HG03460 (cell line): ENCODE results near the gene CRACR2A.

Source experiments
- ATAC-seq: cut with Tn5 transposase; IDR thresholded peaks from one replicate; pipeline ENCODE4 v1.9.1; 2021; ENCODE audit not compliant: unreplicated experiment

CRACR2A gene, protein sequence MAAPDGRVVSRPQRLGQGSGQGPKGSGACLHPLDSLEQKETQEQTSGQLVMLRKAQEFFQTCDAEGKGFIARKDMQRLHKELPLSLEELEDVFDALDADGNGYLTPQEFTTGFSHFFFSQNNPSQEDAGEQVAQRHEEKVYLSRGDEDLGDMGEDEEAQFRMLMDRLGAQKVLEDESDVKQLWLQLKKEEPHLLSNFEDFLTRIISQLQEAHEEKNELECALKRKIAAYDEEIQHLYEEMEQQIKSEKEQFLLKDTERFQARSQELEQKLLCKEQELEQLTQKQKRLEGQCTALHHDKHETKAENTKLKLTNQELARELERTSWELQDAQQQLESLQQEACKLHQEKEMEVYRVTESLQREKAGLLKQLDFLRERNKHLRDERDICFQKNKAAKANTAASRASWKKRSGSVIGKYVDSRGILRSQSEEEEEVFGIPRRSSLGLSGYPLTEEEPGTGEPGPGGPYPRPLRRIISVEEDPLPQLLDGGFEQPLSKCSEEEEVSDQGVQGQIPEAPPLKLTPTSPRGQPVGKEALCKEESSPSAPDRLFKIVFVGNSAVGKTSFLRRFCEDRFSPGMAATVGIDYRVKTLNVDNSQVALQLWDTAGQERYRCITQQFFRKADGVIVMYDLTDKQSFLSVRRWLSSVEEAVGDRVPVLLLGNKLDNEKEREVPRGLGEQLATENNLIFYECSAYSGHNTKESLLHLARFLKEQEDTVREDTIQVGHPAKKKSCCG

DNA sequence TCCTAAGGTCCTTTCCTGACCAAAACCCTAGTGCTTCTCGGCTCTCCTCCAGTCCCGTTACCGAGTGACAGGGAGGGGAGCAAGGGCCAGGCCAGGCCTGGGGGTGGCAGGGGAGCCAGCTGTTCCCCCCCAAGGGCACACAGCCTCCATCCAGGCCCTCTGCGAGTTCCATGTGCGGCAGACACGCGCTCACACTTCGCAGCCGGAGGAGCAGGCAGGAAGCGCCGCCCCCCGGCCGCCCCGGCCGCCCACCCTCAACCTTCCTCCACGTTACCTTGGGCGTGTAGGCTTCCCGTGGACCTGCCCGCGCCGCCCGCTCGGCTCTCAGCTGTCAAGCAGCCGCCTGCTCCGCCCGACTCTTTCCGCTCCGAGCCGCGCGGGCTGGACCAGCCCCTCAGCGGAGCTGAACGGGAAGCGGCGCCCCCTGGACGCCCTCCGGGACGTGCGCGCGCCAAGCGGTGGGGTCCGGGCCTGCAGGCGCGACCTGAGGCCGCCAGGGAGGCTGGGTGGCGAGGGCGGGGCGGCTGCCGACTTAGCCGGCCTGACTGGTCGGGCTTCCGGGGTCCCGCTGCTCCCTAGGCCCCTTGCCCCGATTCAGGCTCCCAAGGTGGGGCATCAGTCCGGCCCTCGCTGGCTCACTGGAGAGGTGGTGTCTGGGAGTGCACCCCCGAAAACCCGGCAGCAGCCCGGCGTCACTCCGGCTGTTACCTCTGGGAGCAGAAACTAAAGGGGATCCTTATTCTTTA is at the start of gene CRACR2A:
TSS of gene CRACR2A (minus strand) at position 369 of the 746 bp plus-strand sequence. CDS start 56,110 bp downstream, outside the sequence.
- peak; percentile 81 for ATAC-seq

DNA sequence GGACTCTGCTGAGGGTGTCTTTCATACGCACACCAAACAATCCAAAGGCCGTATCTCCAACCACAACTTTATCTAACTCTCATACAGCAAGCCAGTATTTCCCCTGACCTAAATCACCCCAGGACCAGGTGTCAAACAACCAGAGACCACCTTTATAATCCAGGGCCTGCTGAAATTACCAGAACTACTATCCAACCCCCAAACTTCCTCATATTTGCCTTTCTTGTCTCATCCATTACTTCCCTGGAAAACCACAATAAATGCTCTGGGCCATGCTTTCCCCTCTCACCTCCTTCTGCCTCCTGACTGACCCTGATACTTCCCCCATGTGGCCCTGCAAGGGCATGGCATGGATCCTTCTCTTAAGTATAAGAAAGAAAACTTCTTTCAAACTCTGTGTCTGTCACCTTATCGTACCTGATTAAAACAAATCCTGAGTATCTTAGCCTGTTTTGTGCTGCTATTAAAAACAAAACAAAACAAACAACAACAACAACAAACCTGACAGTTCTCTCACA is 44.7 kb upstream of the CRACR2A start:
- no peak for ATAC-seq

DNA sequence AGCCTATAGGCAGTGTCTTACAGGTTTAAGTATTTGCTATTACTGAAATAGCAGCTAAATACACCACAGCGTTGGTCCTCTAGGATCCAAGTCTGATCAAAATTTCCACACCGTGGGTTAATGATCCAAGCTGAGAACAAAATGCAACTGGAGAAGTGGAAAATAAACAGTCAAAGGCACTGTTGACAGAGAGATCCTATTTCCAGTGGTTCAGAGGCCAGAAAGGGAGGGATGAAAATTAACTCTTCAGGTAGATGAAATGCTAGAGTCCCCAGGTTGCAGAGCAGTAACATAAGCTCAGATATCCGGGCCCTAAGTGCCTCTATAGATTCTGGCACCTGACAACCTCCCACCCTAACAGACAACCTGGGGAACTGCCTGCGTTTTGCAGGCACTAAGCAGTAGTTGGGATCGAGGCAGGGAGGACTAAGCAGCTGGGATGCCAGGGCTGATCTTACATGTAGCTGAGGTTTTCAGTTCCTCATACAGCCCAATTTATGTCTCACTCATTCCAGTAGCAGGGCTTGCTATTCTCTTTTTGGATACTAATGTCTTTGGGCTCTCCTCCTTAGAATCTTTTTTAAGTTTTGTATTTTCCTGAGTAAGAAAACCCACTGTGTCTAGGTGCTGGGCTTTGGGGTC is 42.7 kb upstream of the CRACR2A start:
- ATAC-seq = no peak

DNA sequence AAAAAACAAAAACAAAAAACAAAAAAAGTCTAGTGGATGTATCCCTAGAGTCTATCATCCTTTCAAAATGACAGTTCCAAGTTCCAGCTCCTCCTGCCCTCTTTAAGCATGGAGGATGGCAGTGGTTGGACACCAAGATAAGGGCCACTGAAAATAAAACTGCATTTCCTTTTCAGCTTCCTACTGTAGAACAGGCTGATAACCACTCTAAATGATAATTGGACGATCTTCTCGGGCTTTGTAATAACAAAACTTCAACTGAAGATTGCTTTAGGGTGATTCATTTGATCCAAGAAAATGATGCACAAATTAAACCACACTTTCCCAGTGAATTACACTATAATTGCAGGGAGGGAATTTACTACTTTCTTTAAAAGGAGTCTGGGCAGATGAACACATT is 42.2 kb upstream of the CRACR2A start:
- no peak for ATAC-seq

DNA sequence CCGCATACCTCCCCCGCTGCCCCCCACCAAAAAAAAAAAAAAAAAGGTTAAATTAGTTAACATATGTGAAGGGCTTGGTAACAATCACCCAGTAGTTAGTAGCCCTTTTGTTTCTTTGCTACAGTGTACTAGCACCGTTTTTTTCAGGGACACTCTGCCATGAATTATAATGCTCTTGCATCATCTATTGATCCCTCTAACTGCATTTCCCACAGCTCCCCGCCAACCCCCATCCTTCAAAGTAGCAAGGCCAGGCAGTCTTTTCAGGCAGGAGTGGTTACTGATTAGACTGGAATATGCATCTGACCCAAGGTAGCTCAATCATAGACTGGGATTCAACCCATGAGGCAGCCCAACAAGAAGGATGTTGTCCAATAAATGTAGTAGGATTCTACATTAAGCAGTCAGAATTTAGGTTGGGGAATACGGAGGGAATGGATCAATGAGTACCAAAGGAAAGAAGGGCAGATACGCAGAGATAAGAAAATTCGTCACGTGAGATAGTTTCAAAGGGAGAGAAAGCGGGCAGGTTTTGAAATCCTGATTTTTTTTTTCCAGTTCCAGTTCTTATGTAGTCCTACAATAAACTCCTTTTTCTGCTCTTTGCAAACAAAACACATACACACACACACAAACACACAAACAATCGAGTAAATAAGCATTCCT is 39.8 kb upstream of the CRACR2A start:
- no peak for ATAC-seq

DNA sequence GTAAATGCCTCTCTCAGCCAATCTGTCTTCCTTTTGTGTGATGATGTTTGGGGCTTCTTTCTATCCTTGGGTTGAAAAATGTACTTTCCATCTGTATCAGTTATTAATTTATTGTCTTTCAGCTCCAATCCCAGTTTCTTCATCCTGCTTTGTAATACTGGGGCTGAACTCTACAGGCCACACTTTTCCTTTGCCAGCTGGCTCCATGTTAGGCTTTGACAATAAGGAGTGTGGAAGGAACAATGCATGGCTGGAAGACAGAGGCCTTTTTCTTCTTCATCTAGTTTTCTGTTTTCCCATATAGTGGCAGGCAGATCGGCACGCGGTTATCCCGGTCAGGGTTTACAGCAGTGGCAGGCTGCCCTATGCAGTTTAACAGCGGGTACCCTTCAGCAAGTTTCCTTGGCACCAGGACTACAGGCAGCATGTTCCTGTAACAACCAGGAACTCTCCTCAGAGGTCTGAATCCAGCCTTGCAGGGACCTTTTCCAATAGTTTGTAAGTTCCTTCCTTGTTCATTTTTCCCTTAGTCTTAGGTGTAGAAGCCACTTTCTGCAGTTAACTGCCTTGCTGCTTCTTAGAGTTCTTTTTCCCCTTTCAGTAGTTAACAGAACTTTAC is 38.5 kb upstream of the CRACR2A start:
- ATAC-seq = no peak

DNA sequence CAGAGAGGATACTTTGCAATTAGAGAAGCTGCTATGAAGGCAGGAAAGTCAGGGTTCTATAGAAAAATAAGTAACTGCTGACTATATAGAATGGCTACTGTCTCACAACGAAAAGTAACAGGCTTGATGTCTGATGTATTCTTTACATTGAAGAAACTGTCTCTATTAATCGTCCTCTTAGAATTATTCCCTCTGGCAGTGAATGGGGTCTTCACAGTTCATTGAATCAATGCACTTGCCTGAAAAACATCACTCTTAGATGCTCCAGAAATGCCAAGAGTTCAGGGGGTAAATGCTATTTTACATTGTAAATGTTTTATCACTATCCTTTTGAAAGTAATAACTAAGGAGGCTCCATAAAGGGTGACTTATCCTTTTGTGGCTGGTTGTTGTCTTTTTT is 37.7 kb upstream of the CRACR2A start:
- no peak for ATAC-seq

DNA sequence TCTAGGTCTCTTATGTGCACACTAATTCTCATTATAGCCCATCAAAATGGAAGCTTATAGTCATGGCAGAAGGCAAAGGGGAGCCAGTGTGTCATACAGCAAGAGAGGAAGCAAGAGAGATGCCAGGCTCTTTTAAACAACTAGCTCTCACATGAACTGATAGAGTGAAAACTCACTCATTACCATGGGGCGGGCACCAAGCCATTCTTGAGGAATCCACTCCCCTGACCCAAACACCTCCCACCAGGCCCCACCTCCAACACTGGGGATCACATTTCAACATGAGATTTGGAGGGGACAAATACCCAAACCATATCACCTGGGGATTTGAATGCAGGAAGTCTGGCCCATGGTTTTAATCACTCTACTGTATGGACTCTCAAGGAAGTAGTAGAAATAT is 36.9 kb upstream of the CRACR2A start:
- ATAC-seq = no peak

DNA sequence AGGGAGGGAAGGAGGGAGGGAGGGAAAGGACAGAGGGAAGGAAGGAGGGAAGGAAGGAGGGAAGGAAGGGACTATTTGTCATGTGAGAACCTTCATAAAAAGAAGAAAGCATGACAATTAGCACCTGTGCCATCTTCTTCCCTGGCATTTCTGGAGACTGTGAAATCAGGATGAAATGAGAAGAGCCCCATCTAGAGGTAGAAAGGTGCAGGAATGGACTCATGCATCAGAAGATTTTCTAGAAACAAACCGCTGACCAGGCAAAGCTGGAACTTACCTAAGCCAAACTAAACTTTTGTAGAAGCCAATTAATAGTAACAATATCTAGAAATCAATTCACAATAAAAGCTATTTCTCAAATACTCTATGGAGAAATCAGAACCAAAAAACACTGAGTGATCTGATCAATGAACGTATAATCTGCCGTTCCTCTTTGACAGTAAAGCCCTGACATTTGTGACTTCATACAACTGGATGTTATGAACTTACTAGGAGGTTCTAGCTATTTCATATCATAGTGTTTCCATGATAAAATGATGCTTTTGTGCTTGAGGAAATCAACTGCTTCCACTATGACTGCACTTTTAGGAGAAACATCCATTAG is 24.4 kb upstream of the CRACR2A start:
- no peak for ATAC-seq

DNA sequence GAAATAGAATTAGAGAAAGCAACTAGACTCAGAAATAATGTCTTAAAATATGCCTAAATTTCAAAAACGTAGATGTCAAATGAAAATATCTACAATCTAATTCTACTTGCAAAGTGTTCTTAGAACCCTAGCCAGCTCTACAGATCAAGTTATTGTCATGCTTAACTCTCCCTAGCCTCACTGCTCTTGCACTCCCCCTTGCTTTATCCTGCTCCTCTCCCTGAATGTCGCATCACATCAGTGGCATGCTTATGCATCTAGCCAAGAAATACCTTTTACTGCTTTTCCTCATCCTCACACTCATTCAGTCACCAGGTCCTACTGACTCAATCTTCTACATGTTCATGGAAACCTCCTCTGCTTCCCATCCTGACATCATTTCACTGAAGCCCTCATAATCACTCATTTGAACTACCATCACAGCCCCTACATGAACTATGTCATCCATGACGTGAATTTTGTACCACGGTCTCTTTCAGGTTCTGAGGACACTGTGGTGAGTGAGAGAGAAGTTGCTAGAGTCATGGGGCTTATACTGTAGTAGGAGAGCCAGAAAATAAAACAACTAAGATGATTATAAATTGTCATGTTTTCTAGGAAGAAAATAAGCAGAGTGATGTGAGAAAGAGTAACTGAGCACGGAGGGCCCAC is 22.6 kb upstream of the CRACR2A start:
- no peak for ATAC-seq

DNA sequence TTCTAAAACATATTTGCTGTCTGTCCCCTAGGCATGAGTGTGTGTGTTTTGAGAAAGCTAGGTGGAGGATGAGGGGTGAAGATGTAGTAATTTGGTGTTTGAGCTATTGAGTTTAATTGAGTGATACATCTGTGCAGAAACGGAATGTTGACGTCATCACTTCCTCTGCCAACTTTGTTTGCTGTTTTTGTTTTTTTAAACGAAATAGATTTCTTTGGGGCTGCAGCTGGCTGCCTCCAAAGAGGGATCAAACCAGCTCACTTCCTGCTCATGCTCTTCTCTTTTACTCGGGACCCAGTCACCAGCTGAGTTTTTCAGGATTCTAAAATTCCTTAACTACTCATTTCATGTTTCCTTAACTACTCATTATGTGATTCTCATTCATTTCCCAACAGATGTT is 19.5 kb upstream of the CRACR2A start:
- ATAC-seq = no peak

DNA sequence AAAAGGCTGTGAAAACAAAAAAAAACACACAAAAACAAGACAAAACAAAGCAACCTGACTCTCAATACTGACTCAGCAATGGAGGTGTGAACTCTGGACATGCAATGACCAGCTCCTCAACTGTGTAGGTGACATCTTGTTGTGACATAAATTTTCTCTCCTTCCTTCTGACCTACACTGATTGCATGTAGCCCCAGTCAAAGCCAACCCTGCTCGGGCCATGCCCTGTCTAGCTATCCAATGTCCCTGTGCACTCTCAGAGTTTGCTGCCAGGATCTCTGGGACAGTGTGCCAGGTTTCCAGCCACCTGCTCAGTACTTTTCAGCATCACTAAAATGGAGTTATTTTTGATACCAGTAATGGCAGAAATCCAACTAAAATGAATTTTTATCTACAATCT is 18.9 kb upstream of the CRACR2A start:
- no peak for ATAC-seq

DNA sequence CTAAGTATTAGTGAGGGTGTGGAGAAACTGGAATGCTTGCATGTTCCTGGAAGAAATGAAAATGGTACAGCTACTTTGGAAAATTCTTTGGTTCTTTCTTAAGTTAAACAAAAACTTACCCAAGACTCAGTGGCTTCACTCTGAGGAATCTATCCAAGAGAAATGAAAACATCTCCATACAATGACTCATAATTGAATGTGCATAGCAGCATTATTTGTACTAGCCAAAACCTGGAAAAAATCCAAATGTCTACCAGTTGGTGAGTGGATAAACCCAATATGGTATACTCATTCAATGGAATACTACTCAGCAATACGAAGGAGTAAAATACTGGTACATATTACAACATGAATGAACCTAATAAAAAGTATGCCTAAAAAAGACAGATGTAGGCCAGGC is 18.0 kb upstream of the CRACR2A start:
- ATAC-seq = no peak

DNA sequence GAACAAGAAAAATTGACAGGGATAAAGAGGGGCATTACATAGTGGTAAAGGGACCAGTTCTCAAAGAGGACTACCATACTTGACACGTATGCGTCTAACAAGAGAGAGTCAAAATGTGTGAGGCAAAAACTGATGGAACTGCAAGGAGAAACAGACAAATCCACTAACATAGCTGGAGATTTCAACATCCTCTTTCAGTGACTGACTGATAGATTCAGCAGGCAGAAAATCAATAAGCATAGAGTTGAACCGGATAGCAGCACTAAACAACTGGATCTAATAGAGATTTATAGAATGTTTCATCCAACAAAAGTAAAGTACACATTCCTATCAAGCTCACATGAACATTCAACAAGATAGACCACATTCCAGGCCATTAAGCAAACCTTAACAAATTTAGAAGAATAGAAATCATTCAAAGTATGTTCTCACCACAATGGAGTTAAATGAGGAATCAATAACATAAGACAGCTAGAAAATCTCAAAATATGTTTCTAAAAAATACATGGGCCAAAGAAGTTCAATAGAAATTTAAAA is 16.1 kb upstream of the CRACR2A start:
- ATAC-seq = no peak

DNA sequence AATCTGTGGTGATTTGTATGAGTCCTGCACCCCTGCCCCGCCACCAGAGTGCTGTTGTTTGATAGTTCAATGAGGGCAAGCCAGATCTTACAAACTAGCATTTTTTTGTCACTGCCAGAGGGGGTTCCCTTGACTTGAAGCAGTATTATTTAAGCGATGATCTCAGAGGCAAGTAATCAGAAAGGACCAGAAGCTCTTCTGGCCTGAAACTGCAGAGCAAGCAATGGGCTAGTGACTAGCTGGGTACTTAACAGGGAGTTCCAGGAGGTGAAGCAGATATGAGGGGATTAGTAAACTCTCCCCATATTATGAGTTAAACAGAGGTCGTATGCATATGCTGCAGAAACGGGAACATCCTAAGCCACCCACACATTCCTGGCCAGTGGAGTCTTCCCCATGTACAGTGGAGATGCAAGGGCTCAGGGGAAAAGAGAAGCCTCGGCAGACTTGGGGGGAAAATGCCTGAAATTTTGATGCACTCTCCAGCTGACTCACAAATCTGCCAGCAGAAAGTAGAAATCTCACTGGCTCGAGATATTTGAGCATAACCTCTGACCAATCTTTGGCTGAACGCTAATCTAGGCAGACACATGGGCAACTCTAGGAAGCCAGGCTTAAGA is 8.3 kb upstream of the CRACR2A start:
- ATAC-seq = no peak

DNA sequence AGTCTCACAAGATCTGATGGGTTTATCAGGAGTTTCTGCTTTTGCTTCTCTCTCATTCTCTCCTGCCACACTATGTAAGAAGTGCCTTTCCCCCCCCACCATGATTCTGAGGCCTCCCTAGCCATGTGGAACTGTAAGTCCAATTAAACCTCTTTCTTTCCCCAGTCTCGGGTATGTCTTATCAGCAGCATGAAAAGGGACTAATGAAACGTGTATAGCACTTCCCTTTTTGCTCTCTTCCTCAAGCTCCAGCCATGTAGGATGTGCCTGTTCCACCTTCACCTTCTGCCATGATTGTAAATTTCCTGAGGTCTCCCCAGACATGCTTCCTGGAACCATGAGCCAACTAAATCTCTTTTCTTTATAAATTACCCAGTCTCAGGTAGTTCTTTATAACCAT is 7.0 kb upstream of the CRACR2A start:
- ATAC-seq = no peak

DNA sequence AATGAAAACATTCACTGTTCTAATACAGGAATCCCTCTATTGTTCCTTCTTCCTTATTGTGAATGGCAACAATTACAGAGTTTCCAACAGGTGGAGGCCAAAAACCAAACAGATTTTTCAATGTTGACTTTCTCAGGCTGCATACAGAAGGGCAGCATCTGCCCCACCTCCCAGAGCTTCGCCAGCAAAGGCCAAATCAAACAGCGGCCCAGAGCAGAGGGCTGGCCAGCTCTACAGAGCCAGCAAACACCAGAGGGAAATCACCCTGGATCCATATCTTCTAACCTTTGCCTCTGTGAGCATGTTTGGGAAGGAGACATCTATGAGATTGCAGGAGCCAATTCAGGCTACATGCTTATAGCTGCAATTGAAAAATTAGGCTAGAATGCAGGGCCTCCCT is 4.4 kb upstream of the CRACR2A start:
- no peak for ATAC-seq

DNA sequence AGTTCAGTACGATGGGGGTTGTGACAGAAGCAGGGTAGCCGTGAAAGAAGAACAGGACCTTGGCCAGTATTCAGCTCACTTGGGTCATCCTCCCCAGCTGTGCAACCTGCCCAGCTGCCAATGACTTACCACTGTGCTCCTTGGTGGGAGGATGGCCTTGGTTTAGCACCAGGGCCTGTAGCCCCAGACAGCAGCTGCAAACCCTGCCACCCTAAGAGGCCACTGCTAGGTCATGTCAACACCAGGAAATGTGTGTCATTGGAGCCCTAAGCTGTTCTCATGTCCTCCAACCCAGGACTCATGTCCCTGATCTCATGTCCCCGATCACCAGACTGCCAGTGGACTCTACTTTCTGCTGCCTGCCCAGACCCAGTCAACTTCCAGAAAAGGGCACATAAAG is 3.0 kb upstream of the CRACR2A start:
- no peak for ATAC-seq
